Activated CD4-positive, alpha-beta T cell treated with anti-CD3 and anti-CD28 coated beads, Interleukin-2, Interleukin-6, amounts not matched to agents 100 ng/mL and 50 ng/mL, durations not matched to agents 16 hours and 8 hours (primary cell): Measurements from ENCODE around the gene C9orf50.
"Not testable (repeated sequence)": the region's sequence is repeated elsewhere in the genome, so short reads cannot be mapped to it uniquely, and the experiment has no call there.

Source experiments
- DNase-seq: peaks from one replicate; pipeline ENCODE4 v3.0.0-alpha.2; 2020

The C9orf50 gene

GRCh38 chr9:129647635-129648034 lies 26.7 kb upstream of the C9orf50 start:
- no peak for DNase-seq

- no peak for DNase-seq
Observed at GRCh38 chr9:129646654-129647053, 25.8 kb upstream of the C9orf50 start.

- no peak for DNase-seq
Observed at GRCh38 chr9:129646252-129646651, 25.4 kb upstream of the C9orf50 start.

- no peak for DNase-seq
Observed at GRCh38 chr9:129644902-129645301, 24.0 kb upstream of the C9orf50 start.

GRCh38 chr9:129644365-129644764 lies 23.5 kb upstream of the C9orf50 start:
- DNase-seq, result no peak

GRCh38 chr9:129643706-129644105 lies 22.8 kb upstream of the C9orf50 start:
- no peak for DNase-seq

GRCh38 chr9:129641750-129642585 lies 21.1 kb upstream of the C9orf50 start, which contains the start of gene ASB6:
Gene ASB6 (minus strand): TSS chr9:129642151. CDS start chr9:129641999, 152 bp downstream.
- DNase-seq, result peak; percentile 97

GRCh38 chr9:129640871-129641749 lies 20.2 kb upstream of the C9orf50 start:
- no peak for DNase-seq

GRCh38 chr9:129640086-129640870 lies 19.4 kb upstream of the C9orf50 start:
- DNase-seq, result no peak

GRCh38 chr9:129639756-129640085 lies 18.8 kb upstream of the C9orf50 start:
- no peak for DNase-seq

GRCh38 chr9:129639034-129639630 lies 18.2 kb upstream of the C9orf50 start:
- DNase-seq, result no peak

GRCh38 chr9:129637673-129638439 lies 17.0 kb upstream of the C9orf50 start:
- DNase-seq, result no peak

- DNase-seq, result no peak
Observed at GRCh38 chr9:129637102-129637501, 16.2 kb upstream of the C9orf50 start.

- DNase-seq, result not testable (repeated sequence)
Observed at GRCh38 chr9:129636343-129636742, 15.4 kb upstream of the C9orf50 start.

GRCh38 chr9:129635099-129636065 lies 14.5 kb upstream of the C9orf50 start:
- no peak for DNase-seq

GRCh38 chr9:129633848-129634247 lies 12.9 kb upstream of the C9orf50 start:
- DNase-seq, result no peak

GRCh38 chr9:129633207-129633606 lies 12.3 kb upstream of the C9orf50 start:
- DNase-seq, result no peak

GRCh38 chr9:129632460-129632859 lies 11.6 kb upstream of the C9orf50 start:
- DNase-seq, result no peak

GRCh38 chr9:129631674-129632129 lies 10.8 kb upstream of the C9orf50 start:
- no peak for DNase-seq

- DNase-seq, result no peak
Observed at GRCh38 chr9:129630967-129631673, 10.2 kb upstream of the C9orf50 start.
